HepG2 (cell line): Measurements from ENCODE around the gene URI1. TPM values are rescaled to one million over a fixed set of nuclear protein-coding genes. Genes with fewer than 3 reads are reported as not detected.

Experiments used
- ATAC-seq: fragments of 200-7000 bp; cut with Tn5 transposase; 3 replicates; pipeline ENCODE4 v1.9.1; 2020; ENCODE audit warnings: mild to moderate bottlenecking, moderate library complexity
- BruUV-seq: library from RNA; stranded (reverse); fragments of 400-500 nt; replicated peaks from 2 replicates; lab custom pipeline; 2021; lab: Mats Ljungman, UMichigan
- CTCF ChIA-PET: fragments of 300-600 bp; formaldehyde crosslinking; extraction: SDS; loops from one replicate; lab custom pipeline; 2021; ENCODE audit warnings: low total read pairs, inconsistent platforms, low intra/inter-chr PET ratio; lab: Yijun Ruan, JAX
- POLR2A ChIA-PET: fragments of 350-600 bp; sonication (Branson Sonifier 250); formaldehyde crosslinking; loops from one replicate; lab custom pipeline; 2020; ENCODE audit warnings: antibody characterized with exemption, inconsistent platforms; lab: Yijun Ruan, JAX
- DNase-seq: peaks from one replicate; pipeline ENCODE4 v3.0.0-alpha.2; 2015; ENCODE audit warnings: low spot score
- FAIRE-seq: peaks from 3 replicates; lab custom pipeline; 2011; peaks lifted over from hg19 to GRCh38; lab: Jason Lieb, UNC
- H2AFZ ChIP-seq: one replicate; pipeline ENCODE4 v1.6.1; 2011; ENCODE audit warnings: low read length, inconsistent platforms
- H3K27ac ChIP-seq: fragments of 300-600 bp; 3 replicates; pipeline ENCODE4 v1.8.0; 2011; ENCODE audit warnings: mixed run types, mild to moderate bottlenecking, mixed read lengths, low read length, inconsistent platforms; ENCODE audit not compliant: insufficient read depth; ENCODE audit errors: extremely low read length
- H3K27me3 ChIP-seq, 2 experiments: fragments of 200-600 bp in 1 of 2; 2 replicates in 1 of 2; 3 replicates in 1 of 2; pipeline versions ENCODE4 v1.6.0 to v1.8.0; 2011; ENCODE audit warnings: low read length in 2 of 2, mild to moderate bottlenecking in 2 of 2, moderate library complexity in 2 of 2, inconsistent platforms in 1 of 2; ENCODE audit not compliant: insufficient read depth in 2 of 2, control insufficient read depth in 1 of 2
- H3K36me3 ChIP-seq, 2 experiments: fragments of 200-600 bp in 1 of 2; replicated peaks in 1 of 2; 2 replicates in 1 of 2; 3 replicates in 1 of 2; pipeline versions ENCODE4 v1.5.1 to v1.8.0; 2011; ENCODE audit warnings: low read length in 2 of 2, inconsistent platforms in 1 of 2; ENCODE audit not compliant: insufficient read depth in 2 of 2, control insufficient read depth in 1 of 2
- H3K4me1 ChIP-seq: 2 replicates; pipeline ENCODE4 v1.5.1; 2012; ENCODE audit warnings: low read length, inconsistent platforms; ENCODE audit not compliant: insufficient read depth
- H3K4me2 ChIP-seq: 2 replicates; pipeline ENCODE4 v1.6.0; 2011; ENCODE audit warnings: low read depth, low read length, inconsistent platforms
- H3K4me3 ChIP-seq, 3 experiments: fragments of 200-600 bp in 1 of 3; sonication (generic), shearing (Covaris generic) in 1 of 3; replicated peaks in 1 of 3; 2 replicates each; pipeline ENCODE4 v1.5.1; 2011 to 2016; ENCODE audit warnings: low read length in 3 of 3, inconsistent platforms in 2 of 3, low read depth in 2 of 3, mild to moderate bottlenecking in 2 of 3, control low read depth in 1 of 3, mixed read lengths in 1 of 3; ENCODE audit not compliant: insufficient read depth in 1 of 3
- H3K79me2 ChIP-seq: one replicate; pipeline ENCODE4 v1.6.1; 2011; ENCODE audit warnings: low read length, inconsistent platforms; ENCODE audit not compliant: insufficient read depth
- H3K9ac ChIP-seq: 2 replicates; pipeline ENCODE4 v1.6.0; 2011; ENCODE audit warnings: mild to moderate bottlenecking, low read depth, low read length, inconsistent platforms; ENCODE audit not compliant: insufficient read depth
- H3K9me3 ChIP-seq: 2 replicates; pipeline ENCODE4 v1.5.1; 2012; ENCODE audit warnings: mild to moderate bottlenecking, low read length
- H4K20me1 ChIP-seq: 2 replicates; pipeline ENCODE4 v1.6.0; 2011; ENCODE audit warnings: inconsistent platforms, mild to moderate bottlenecking, low read length, moderate library complexity; ENCODE audit not compliant: insufficient read depth
- ARID5B ChIP-seq: IDR thresholded peaks from 2 replicates; pipeline ENCODE4 v1.4.0; 2020; ENCODE audit warnings: mild to moderate bottlenecking, missing genetic modification reagents
- BHLHE40 ChIP-seq: IDR thresholded peaks from 2 replicates; pipeline ENCODE4 v1.6.1; 2011; ENCODE audit warnings: low read length, improper control_type of control experiment
- CEBPB ChIP-seq: IDR thresholded peaks from 2 replicates; pipeline ENCODE4 v1.6.1; 2011; ENCODE audit warnings: low read depth, low read length, improper control_type of control experiment, borderline replicate concordance
- CEBPG ChIP-seq: IDR thresholded peaks from 2 replicates; pipeline ENCODE4 v1.6.1; 2016
- ELF3 ChIP-seq: IDR thresholded peaks from 2 replicates; pipeline ENCODE4 v1.6.1; 2016; ENCODE audit warnings: missing genetic modification reagents, missing compliant biosample characterization
- GFI1 ChIP-seq: sonication (generic); formaldehyde crosslinking; IDR thresholded peaks from 2 replicates; pipeline ENCODE4 v1.5.0; 2020; ENCODE audit warnings: missing genetic modification reagents, mild to moderate bottlenecking, borderline replicate concordance
- MED1 ChIP-seq: sonication (generic); formaldehyde crosslinking; IDR thresholded peaks from 2 replicates; pipeline ENCODE4 v1.4.0; 2020; ENCODE audit warnings: missing genetic modification reagents
- MTA3 ChIP-seq: sonication (generic); formaldehyde crosslinking; IDR thresholded peaks from 2 replicates; pipeline ENCODE4 v1.4.0; 2020; ENCODE audit warnings: missing genetic modification reagents
- NR2F6 ChIP-seq, 2 experiments: IDR thresholded peaks; 2 replicates each; pipeline ENCODE4 v1.6.1; 2016; ENCODE audit warnings: antibody characterized with exemption in 1 of 2, mild to moderate bottlenecking in 1 of 2
- ZBTB33 ChIP-seq: sonication (generic); formaldehyde crosslinking; IDR thresholded peaks from 2 replicates; pipeline ENCODE4 v1.4.0; 2020; ENCODE audit warnings: missing genetic modification reagents
- ZFP1 ChIP-seq: IDR thresholded peaks from 2 replicates; pipeline ENCODE4 v1.6.1; 2016
- ZNF546 ChIP-seq: sonication (generic); formaldehyde crosslinking; conservative IDR thresholded peaks from 2 replicates; pipeline ENCODE4 v1.8.1; 2023; ENCODE audit warnings: mild to moderate bottlenecking, missing genetic modification reagents
- ZSCAN5A ChIP-seq: sonication (generic); formaldehyde crosslinking; IDR thresholded peaks from 2 replicates; pipeline ENCODE4 v1.8.0; 2022; ENCODE audit warnings: mild to moderate bottlenecking, missing genetic modification reagents, borderline replicate concordance
- WGBS: methylation state at CpG from one replicate; pipeline ENCODE4 v1.1.6; 2017; ENCODE audit warnings: low lambda C conversion rate; 5-methylcytosine and 5-hydroxymethylcytosine counted together
- in situ Hi-C: cut with HindIII; loops from 2 replicates; pipeline ENCODE4 v1.10.0; 2017; ENCODE audit warnings: low pct_unique_long_range_greater_than_20kb; ENCODE audit not compliant: extremely low pct_ligation_motif_present
- intact Hi-C: fragments of 100-400 bp; cut with micrococcal nuclease; formaldehyde crosslinking; loops from one replicate; pipeline ENCODE4 v1.10.0; 2022; ENCODE audit not compliant: unreplicated experiment
- polyA plus RNA-seq, 8 experiments: library from polyadenylated mRNA; depleted of rRNA in 3 of 8; stranded (reverse) in 7 of 8; unstranded in 1 of 8; fragments of >200 nt; fragmentation: Illumina TruSeq in 4 of 8; extraction: Trizol in 4 of 8; gene quantifications; 2 replicates each; pipeline versions ENCODE4 v1.2.1 to v1.2.3, GENCODE V29; 2011 to 2016; ENCODE audit warnings: low read depth in 4 of 8, missing spikeins in 1 of 8, mixed read lengths in 1 of 8; ENCODE audit not compliant: insufficient read depth in 1 of 8
- total RNA-seq, 5 experiments: library from RNA; depleted of rRNA; stranded (reverse); fragments of >200 nt; fragmentation: Illumina TruSeq; extraction: Trizol; gene quantifications; 2 replicates each; pipeline ENCODE4 v1.2.3, GENCODE V29; 2016; ENCODE audit warnings: low read depth in 1 of 5

Gene URI1
- total and polyA plus RNA-seq, 2 of the 13 experiments (the other 11 are each of a cell fraction or from before 2014, with no cell fraction given), result 43.6 to 67.9 TPM

- ChIA-PET POLR2A (interaction anchor here (1.0 kb wide), 1 partner anchor 22 kb away, joined by 5 read pairs; no protein-coding TSS in a partner anchor), CTCF (no interaction called here)
- WGBS, result 93% methylated on average over 5 of the region's 5 CpGs
- Histone ChIP-seq H3K4me3 (no peak overlapping the region), H3K27me3 (no peaks in the 10 kb centered on the region), H3K9ac (no peak overlapping the region), H3K9me3 (no peaks in the 10 kb centered on the region), H3K36me3 (no peaks in the 10 kb centered on the region), H2AFZ (no peak overlapping the region), H4K20me1 (peaks cover 37% of the 10 kb centered on the region), H3K27ac (peak overlapping the region; percentile 12), H3K79me2 (peaks cover 92% of the 10 kb centered on the region), H3K4me1 (peaks cover 60% of the 10 kb centered on the region), H3K4me2 (no peak overlapping the region)
- DNase-seq (no peak), FAIRE-seq (no peak), ATAC-seq (no peak)
- in situ Hi-C loops (no loop called here), intact Hi-C loops (no loop called here)
- no TSS peak for BruUV-seq
- TF ChIP-seq BHLHE40 (no peak), CEBPG (CRISPR knock-in tag) (peak; percentile 79), ZSCAN5A (no peak), CEBPB (peak; percentile 88), GFI1 (CRISPR knock-in tag) (peak; percentile 57)
Measured at GRCh38 chr19:29964171-29964570, 22.1 kb downstream of the URI1 start.

- 96% methylated on average over 4 of the region's 4 CpGs for WGBS
- Histone ChIP-seq H4K20me1 (peaks cover 37% of the 10 kb centered on the region), H3K4me1 (peaks cover 47% of the 10 kb centered on the region), H3K36me3 (no peaks in the 10 kb centered on the region), H3K79me2 (peaks cover 92% of the 10 kb centered on the region), H3K27ac (no peak overlapping the region), H3K9ac (no peak overlapping the region), H2AFZ (no peak overlapping the region), H3K9me3 (no peaks in the 10 kb centered on the region), H3K27me3 (no peaks in the 10 kb centered on the region), H3K4me2 (no peak overlapping the region), H3K4me3 (no peak overlapping the region)
- DNase-seq, result no peak
- FAIRE-seq, result no peak
- intact Hi-C loops (loop anchor here (1.0 kb wide), 1 partner anchor 18 kb away; no protein-coding TSS in a partner anchor), in situ Hi-C loops (no loop called here)
- POLR2A ChIA-PET, result no interaction called here
- CTCF ChIA-PET, result no interaction called here
- ATAC-seq, result no peak
- no TSS peak for BruUV-seq
- no peak for TF ChIP-seq ZNF546 (CRISPR knock-in tag)
- TF ChIP-seq ELF3 (CRISPR knock-in tag), result no peak
- TF ChIP-seq MED1 (CRISPR knock-in tag), result no peak
- TF ChIP-seq ZFP1 (CRISPR knock-in tag), result no peak
- TF ChIP-seq ZBTB33 (CRISPR knock-in tag), result no peak
- no peak for TF ChIP-seq ARID5B (CRISPR knock-in tag)
- no peak for TF ChIP-seq NR2F6 (IDR thresholded peaks at IDR 0.05)
- TF ChIP-seq NR2F6 (CRISPR knock-in tag; IDR thresholded peaks at IDR 0.05), result no peak
- no peak for TF ChIP-seq MTA3 (CRISPR knock-in tag)
Measured at GRCh38 chr19:29965492-29965891, 23.5 kb downstream of the URI1 start.
